HG03139 (cell line): Measurements from ENCODE around the gene CCDC134.
A peak's percentile ranks its signal among the peaks of the same experiment; 100 is the strongest.
"Not testable (repeated sequence)": the region's sequence is repeated elsewhere in the genome, so short reads cannot be mapped to it uniquely, and the experiment has no call there.

Source experiments
- ATAC-seq: cut with Tn5 transposase; IDR thresholded peaks from one replicate; pipeline ENCODE4 v1.9.1; 2021; ENCODE audit not compliant: unreplicated experiment

The CCDC134 gene

GRCh38 chr22:41822317-41823057, 22.0 kb downstream of the CCDC134 start:
- ATAC-seq, result no peak

GRCh38 chr22:41823797-41824196, 23.3 kb downstream of the CCDC134 start:
- no peak for ATAC-seq

- ATAC-seq, result no peak
Observed at GRCh38 chr22:41825376-41825775, 24.9 kb downstream of the CCDC134 start.

- ATAC-seq, result no peak
Observed at GRCh38 chr22:41826021-41826420, 25.5 kb downstream of the CCDC134 start.

GRCh38 chr22:41826430-41827383, 26.2 kb downstream of the CCDC134 start:
- no peak for ATAC-seq

- ATAC-seq, result no peak
Observed at GRCh38 chr22:41827671-41828070, 27.2 kb downstream of the CCDC134 start.

- no peak for ATAC-seq
Observed at GRCh38 chr22:41828516-41828915, 28.0 kb downstream of the CCDC134 start.

- ATAC-seq, result no peak
Observed at GRCh38 chr22:41830174-41830573, 29.7 kb downstream of the CCDC134 start.

GRCh38 chr22:41831383-41831782, 30.9 kb downstream of the CCDC134 start:
- no peak for ATAC-seq

- ATAC-seq, result no peak
Observed at GRCh38 chr22:41831828-41832552, 31.5 kb downstream of the CCDC134 start.

GRCh38 chr22:41832553-41833368, 32.3 kb downstream of the CCDC134 start, which contains the start of gene SREBF2:
SREBF2 (plus strand) TSS chr22:41833105; CDS start chr22:41833271, 166 bp downstream.
- ATAC-seq, result peak; percentile 79

- ATAC-seq, result peak; percentile 7
Observed at GRCh38 chr22:41833369-41834004, 33.0 kb downstream of the CCDC134 start.

GRCh38 chr22:41834005-41834944, 33.8 kb downstream of the CCDC134 start:
- ATAC-seq, result no peak

GRCh38 chr22:41835462-41835861, 35.0 kb downstream of the CCDC134 start:
- not testable (repeated sequence) for ATAC-seq

- ATAC-seq, result no peak
Observed at GRCh38 chr22:41836551-41836950, 36.1 kb downstream of the CCDC134 start.

GRCh38 chr22:41838842-41839618, 38.6 kb downstream of the CCDC134 start:
- no peak for ATAC-seq

GRCh38 chr22:41840216-41840615, 39.7 kb downstream of the CCDC134 start:
- ATAC-seq, result no peak
